ENCODE results near the gene MYBPC2.

- TF ChIP-seq EZH2phosphoT487 (IDR thresholded peaks at IDR 0.05; ENCODE audit: borderline replicate concordance, low read depth) (no peak), CTCF (IDR thresholded peaks at IDR 0.05) (no peak), NRF1 (IDR thresholded peaks at IDR 0.05; ENCODE audit: low read depth, low read length) (no peak), RFX5 (IDR thresholded peaks at IDR 0.05; ENCODE audit: low read length) (no peak), YY1 (IDR thresholded peaks at IDR 0.05; ENCODE audit: low read depth) (no peak), TEAD4 (IDR thresholded peaks at IDR 0.05; ENCODE audit: borderline replicate concordance, insufficient read depth) (no peak)
Observed at GRCh38 chr19:50498219-50499056, 65.7 kb downstream of the MYBPC2 start.

Measured in SK-N-SH (cell line).